Ovary (tissue), 3 donors: Measurements from ENCODE around the gene ETNK2.

Experiments
- EP300 ChIP-seq: sonication (generic); formaldehyde crosslinking; IDR thresholded peaks from one replicate; pipeline ENCODE4 v1.6.1; 2017; ENCODE audit warnings: antibody characterized with exemption
- POLR2A ChIP-seq: fragments of 450-650 bp; IDR thresholded peaks from one replicate; pipeline ENCODE4 v1.6.1; 2017; ENCODE audit warnings: antibody characterized with exemption, mild to moderate bottlenecking, moderate library complexity
- TF ChIP-seq, protein P1 (sequence below), 3 donors: fragments of 450-650 bp in 2 of 3; fragments of 200-600 bp in 1 of 3; IDR thresholded peaks; one replicate each; pipeline versions ENCODE4 v1.5.1 to v1.8.0; 2016 to 2022; ENCODE audit warnings: antibody characterized with exemption in 3 of 3, mild to moderate bottlenecking in 1 of 3
- donor health status: DM: no; HTN: no; CAD: no.

DNA sequence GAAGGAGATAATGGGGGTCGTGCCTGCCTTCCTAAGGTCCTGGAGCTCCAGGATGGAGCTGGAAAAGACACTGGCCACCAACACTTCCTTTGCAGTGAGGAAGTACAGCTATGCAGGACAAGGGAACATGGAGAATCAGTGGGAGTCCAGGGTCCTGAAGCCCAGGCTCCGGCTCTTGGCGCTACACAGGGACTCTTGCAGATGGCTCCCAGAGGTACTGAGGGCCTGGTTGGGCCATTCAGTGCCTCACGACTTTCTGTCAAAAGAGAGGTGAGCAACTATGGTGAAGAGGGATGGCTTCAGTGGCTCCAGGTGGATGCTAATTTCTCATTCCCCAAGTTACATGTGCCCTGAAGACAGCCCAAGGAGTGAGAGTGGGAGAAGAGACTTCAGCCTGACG lies 1.8 kb upstream of the ETNK2 start:
- TF ChIP-seq, protein P1, sequence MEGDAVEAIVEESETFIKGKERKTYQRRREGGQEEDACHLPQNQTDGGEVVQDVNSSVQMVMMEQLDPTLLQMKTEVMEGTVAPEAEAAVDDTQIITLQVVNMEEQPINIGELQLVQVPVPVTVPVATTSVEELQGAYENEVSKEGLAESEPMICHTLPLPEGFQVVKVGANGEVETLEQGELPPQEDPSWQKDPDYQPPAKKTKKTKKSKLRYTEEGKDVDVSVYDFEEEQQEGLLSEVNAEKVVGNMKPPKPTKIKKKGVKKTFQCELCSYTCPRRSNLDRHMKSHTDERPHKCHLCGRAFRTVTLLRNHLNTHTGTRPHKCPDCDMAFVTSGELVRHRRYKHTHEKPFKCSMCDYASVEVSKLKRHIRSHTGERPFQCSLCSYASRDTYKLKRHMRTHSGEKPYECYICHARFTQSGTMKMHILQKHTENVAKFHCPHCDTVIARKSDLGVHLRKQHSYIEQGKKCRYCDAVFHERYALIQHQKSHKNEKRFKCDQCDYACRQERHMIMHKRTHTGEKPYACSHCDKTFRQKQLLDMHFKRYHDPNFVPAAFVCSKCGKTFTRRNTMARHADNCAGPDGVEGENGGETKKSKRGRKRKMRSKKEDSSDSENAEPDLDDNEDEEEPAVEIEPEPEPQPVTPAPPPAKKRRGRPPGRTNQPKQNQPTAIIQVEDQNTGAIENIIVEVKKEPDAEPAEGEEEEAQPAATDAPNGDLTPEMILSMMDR (IDR thresholded peaks at IDR 0.05), result no peak
- no peak for TF ChIP-seq POLR2A
- no peak for TF ChIP-seq EP300
